IPS-NIHi7 (cell line): ENCODE data around the gene MRPS5.

ENCODE experiments used
- DNase-seq: peaks from one replicate; pipeline ENCODE4 v3.0.0; 2012; ENCODE audit warnings: mixed read lengths; ENCODE audit errors: extremely low spot score

MRPS5 gene

DNA sequence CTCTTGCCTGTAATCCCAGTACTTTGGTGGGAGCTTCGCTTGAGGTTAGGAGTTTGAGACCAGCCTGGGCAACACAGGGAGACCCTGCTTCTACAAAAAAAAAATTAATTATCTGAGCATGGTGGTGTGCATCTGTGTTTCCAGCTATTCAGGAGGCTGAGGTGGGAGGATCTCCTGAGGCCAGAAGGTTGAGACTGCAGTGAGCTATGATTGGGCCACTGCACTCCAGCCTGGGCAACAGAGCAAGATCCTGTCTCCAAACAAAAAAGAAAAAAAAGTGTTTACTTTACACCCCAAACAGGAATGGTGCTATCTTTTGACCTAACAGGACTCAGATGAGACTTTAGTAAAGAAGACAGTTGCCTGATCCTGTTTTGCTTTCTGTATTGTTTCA, 60.5 kb downstream of the MRPS5 start:
- no peak for DNase-seq

DNA sequence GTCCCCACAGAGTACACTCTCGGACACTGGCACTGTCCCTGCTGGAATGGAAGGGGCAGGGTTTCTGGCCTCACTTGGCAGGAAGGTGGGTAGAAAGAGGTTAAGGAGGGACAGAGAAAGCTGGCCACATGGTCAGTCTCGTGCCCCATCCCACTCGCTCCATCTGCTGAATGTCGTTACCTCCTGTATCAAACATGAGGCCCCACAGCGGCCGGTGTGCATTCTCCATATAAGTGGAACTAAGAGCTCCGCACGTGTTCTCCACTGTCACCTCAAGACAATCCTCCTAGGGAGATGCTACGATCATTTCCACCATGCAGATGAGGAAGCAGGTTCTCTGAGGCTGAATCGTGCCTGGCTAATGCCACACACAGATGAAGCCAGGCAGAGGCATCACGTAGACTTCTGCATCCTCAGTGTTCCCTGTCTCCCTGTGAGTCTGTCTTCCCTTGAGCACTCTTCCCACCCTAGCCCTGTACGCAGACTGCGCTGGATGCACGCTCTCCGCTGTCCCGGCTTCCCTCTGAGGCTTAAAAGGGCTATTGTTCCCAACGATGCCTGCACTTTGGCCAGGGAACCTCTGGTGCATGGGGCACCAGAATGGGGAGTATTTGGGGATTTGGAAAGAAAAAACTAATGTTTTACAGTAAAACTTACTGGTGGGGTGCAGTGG, 61.0 kb downstream of the MRPS5 start:
- DNase-seq = no peak

GRCh38 chr2:95059656-95060370, 61.8 kb downstream of the MRPS5 start:
- DNase-seq = no peak

GRCh38 chr2:95058989-95059641, 62.5 kb downstream of the MRPS5 start:
- DNase-seq = no peak

- no peak for DNase-seq
Observed at GRCh38 chr2:95058466-95058988, 63.1 kb downstream of the MRPS5 start.

- no peak for DNase-seq
Observed at GRCh38 chr2:95057535-95058370, 63.9 kb downstream of the MRPS5 start.

- no peak for DNase-seq
Observed at GRCh38 chr2:95056461-95057459, 64.8 kb downstream of the MRPS5 start.

GRCh38 chr2:95056044-95056443, 65.6 kb downstream of the MRPS5 start:
- DNase-seq = no peak

- DNase-seq = no peak
Observed at GRCh38 chr2:95055262-95055661, 66.3 kb downstream of the MRPS5 start.

DNA sequence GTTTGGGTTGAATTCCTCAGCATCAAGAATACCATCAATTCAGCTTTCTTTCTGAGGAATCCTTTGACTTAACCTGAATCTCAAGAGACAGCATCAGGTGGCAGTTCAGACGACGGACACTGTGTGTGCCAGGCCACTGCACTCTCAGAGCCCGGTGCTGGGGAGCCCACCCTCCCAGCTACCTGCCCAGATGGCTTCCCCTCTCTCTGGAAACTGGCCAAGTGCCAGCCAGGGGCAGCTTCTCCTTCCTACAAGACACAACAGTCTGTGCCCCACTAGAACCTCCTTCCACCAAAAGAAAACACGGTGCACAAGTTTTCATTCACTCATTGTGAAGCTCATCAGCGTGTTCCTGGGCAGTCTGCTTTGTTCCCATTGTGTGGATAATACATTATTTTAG, 67.6 kb downstream of the MRPS5 start:
- no peak for DNase-seq

- peak; percentile 76 for DNase-seq
Observed at GRCh38 chr2:95053543-95053942, 68.1 kb downstream of the MRPS5 start.

GRCh38 chr2:95052804-95053479, 68.7 kb downstream of the MRPS5 start:
- peak; percentile 40 for DNase-seq

DNA sequence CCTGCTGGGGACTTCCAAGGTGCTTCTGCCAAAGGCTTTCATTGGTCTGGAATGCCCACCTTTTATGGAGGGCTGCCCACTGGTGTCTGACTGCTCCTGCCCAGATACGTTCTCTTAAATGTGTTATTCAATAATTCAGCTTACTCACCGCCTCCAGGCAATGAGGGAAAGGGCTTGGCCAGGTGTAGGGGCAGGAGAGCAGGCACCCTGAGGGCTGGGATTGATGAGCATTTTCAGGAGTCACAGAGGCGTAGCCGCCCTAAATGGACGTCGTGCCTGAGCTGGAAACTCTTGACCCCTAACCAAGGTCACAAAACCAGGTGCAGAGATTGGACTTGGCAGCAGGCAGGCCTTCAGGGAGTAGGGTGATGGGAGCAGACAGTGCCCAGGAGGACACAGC, 69.3 kb downstream of the MRPS5 start:
- no peak for DNase-seq

GRCh38 chr2:95051626-95052025, 70.0 kb downstream of the MRPS5 start:
- no peak for DNase-seq

DNA sequence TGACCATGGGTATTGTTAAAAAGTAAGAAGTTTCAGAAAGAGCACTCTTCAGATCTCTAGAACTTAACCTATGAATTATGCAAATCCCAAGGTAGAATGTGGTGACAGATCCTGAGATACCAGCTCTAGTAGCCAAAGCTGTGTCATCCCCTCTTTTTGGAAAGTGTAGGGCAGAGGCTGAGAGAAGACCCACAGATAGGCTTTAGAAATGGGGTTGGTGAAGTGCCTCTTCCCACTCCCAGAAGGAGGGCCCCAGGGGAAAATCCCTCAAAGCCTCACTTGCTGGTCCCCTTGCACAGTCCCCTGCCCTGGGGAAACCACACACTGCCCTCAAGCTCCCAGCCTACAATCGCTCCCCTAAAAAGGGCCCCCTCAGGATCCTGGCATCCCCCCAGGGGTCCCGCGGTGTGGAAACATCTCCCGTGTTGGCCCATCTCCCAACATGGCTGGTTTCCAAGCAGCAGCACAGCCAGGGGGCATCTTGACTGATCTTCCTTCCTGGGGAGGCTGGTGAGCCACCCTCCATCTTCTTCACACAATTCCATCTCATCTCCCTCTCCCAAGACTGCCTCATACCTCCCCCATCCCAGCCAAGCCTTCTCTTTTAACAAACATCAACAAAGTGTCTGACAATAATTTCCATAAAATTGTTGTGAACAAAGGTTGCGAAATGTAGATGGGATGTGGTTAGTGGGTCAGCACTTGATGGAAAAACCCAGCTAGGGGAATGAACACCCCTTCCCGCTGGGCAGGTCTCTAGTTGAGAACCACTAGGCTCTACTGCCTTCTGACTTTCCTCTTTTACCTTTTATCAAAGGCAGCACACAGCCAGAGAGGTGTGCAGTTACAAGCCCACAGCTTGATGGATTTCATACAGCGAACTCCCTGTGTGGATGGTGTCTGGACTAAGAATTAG, 71.0 kb downstream of the MRPS5 start:
- no peak for DNase-seq

- DNase-seq = no peak
Observed at GRCh38 chr2:95049961-95050360, 71.6 kb downstream of the MRPS5 start.

- no peak for DNase-seq
Observed at GRCh38 chr2:95049683-95049955, 72.0 kb downstream of the MRPS5 start.

DNA sequence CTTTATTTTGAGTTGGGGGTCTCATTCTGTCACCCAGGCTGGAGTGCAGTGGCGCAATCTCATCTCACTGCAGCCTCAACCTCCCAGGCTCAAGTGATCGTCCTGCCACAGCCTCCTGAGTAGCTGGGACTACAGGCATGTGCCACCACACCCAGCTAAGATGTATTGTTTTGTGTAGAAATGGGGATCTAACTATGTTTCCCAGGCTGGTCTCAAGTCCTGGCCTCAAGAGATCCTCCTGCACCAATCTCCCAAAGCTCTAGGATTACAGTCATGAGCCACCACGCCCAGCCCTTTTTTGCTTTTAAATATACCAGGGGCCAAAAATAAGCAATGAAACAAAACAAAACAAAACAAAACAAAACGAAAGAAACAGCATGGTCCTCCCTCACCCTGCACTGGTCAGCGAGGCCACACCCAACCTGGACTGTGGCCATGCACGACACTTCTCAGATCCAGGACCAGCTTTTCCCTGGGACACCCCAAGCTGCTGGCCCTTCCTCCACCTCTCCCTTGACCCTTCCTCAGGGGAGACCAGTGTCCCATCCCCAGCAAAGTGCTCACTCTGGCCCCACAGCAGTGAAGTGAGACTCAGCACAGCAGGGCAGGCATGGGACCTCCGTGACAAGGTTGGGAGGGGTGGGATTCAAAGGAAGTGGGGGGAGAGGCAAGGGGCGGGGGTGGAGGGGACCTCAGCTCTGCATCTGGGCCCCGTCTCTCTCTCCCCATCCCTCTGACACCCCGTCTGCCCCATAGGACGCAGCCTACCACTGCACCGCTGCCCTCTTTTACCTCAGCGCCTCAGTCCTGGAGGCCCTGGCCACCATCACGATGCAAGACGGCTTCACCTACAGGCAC, 72.6 kb downstream of the MRPS5 start:
- DNase-seq = no peak
